Stimulated activated naive CD4-positive, alpha-beta T cell treated with Interleukin-2 at 50 U/mL for 16 hours (primary cell): ENCODE data around the gene ALG1.

Source experiments
- DNase-seq: peaks from one replicate; lab custom pipeline; 2025; lab: John Stamatoyannopoulos, UW

The ALG1 gene

GRCh38 chr16:5045499-5046115 lies 26.0 kb upstream of the ALG1 start:
- no peak for DNase-seq

- DNase-seq = no peak
Measured at GRCh38 chr16:5046914-5047313, 24.7 kb upstream of the ALG1 start.

- DNase-seq = no peak
Measured at GRCh38 chr16:5054876-5055865, 16.5 kb upstream of the ALG1 start.

- DNase-seq = peak; percentile 16
Measured at GRCh38 chr16:5056352-5056751, 15.3 kb upstream of the ALG1 start.

GRCh38 chr16:5058476-5058875 lies 13.2 kb upstream of the ALG1 start:
- no peak for DNase-seq

GRCh38 chr16:5059386-5060072 lies 12.1 kb upstream of the ALG1 start:
- no peak for DNase-seq

- DNase-seq = no peak
Measured at GRCh38 chr16:5060073-5060641, 11.5 kb upstream of the ALG1 start.

GRCh38 chr16:5062051-5062450 lies 9.6 kb upstream of the ALG1 start:
- no peak for DNase-seq

GRCh38 chr16:5062790-5063765 lies 8.6 kb upstream of the ALG1 start:
- no peak for DNase-seq

- DNase-seq = no peak
Measured at GRCh38 chr16:5064915-5065314, 6.7 kb upstream of the ALG1 start.

- DNase-seq = no peak
Measured at GRCh38 chr16:5065326-5065725, 6.3 kb upstream of the ALG1 start.

GRCh38 chr16:5065813-5066212 lies 5.8 kb upstream of the ALG1 start, which contains the start of gene C16orf89:
Gene C16orf89, minus strand, starts transcription at chr16:5065956. Its CDS starts 48 bp downstream, at chr16:5065908.
- no peak for DNase-seq

- DNase-seq = no peak
Measured at GRCh38 chr16:5066511-5066910, 5.1 kb upstream of the ALG1 start.

GRCh38 chr16:5069048-5069447 lies 2.6 kb upstream of the ALG1 start:
- DNase-seq = no peak

- no peak for DNase-seq
Measured at GRCh38 chr16:5069854-5070253, 1.8 kb upstream of the ALG1 start.

- no peak for DNase-seq
Measured at GRCh38 chr16:5070431-5071186, 1.0 kb upstream of the ALG1 start.

- DNase-seq = no peak
Measured at GRCh38 chr16:5071341-5071680, 332 bp upstream of the ALG1 start.

- no peak for DNase-seq
Measured at GRCh38 chr16:5072334-5073278, 963 bp downstream of the ALG1 start.

- DNase-seq = no peak
Measured at GRCh38 chr16:5073279-5073629, 1.6 kb downstream of the ALG1 start.
